HepG2 (cell line): ENCODE data around the gene SNAI1. TPM values are rescaled to one million over a fixed set of nuclear protein-coding genes. Genes with fewer than 3 reads are reported as not detected.
A peak's percentile ranks its signal among the peaks of the same experiment; 100 is the strongest.

Experiments
- CBX2 ChIP-seq, 2 experiments: fragments of 200-600 bp in 1 of 2; sonication (generic); formaldehyde crosslinking in 1 of 2; IDR thresholded peaks; 2 replicates each; pipeline versions ENCODE4 v1.7.0 to v1.8.1; 2018 to 2022; ENCODE audit warnings: low read depth in 2 of 2, low read length in 1 of 2, mild to moderate bottlenecking in 1 of 2, missing genetic modification reagents in 1 of 2
- CREBL2 ChIP-seq: sonication (generic); formaldehyde crosslinking; IDR thresholded peaks from 2 replicates; pipeline ENCODE4 v1.8.1; 2023; ENCODE audit warnings: missing genetic modification reagents, mild to moderate bottlenecking, borderline replicate concordance
- HDAC1 ChIP-seq: sonication (generic); formaldehyde crosslinking; IDR thresholded peaks from 2 replicates; pipeline ENCODE4 v1.5.1; 2020; ENCODE audit warnings: mild to moderate bottlenecking, missing genetic modification reagents
- MAZ ChIP-seq, 2 experiments: sonication (generic) in 1 of 2; formaldehyde crosslinking in 1 of 2; IDR thresholded peaks; 2 replicates each; pipeline versions ENCODE4 v1.5.0 to v1.6.1; 2012 to 2020; ENCODE audit warnings: low read depth in 2 of 2, mild to moderate bottlenecking in 2 of 2, borderline replicate concordance in 1 of 2, improper control_type of control experiment in 1 of 2, low read length in 1 of 2, missing genetic modification reagents in 1 of 2, moderate library complexity in 1 of 2
- NFIB ChIP-seq: sonication (generic); formaldehyde crosslinking; IDR thresholded peaks from 2 replicates; pipeline ENCODE4 v1.9.0; 2021; ENCODE audit warnings: missing genetic modification reagents, mild to moderate bottlenecking, borderline replicate concordance
- NFKB2 ChIP-seq: sonication (generic); formaldehyde crosslinking; IDR thresholded peaks from 2 replicates; pipeline ENCODE4 v1.4.0; 2020; ENCODE audit warnings: missing genetic modification reagents, borderline replicate concordance
- NFKBIZ ChIP-seq: IDR thresholded peaks from 2 replicates; pipeline ENCODE4 v1.6.1; 2018; ENCODE audit warnings: missing genetic modification reagents, missing compliant biosample characterization
- PTBP1 ChIP-seq: fragments of 200-400 bp; formaldehyde crosslinking; IDR thresholded peaks from 2 replicates; pipeline ENCODE4 v1.6.1; 2018; ENCODE audit warnings: low read length, low read depth; ENCODE audit not compliant: poor library complexity, severe bottlenecking
- RNF2 ChIP-seq: fragments of 450-650 bp; conservative IDR thresholded peaks from 2 replicates; pipeline ENCODE4 v1.6.1; 2016; ENCODE audit warnings: low read depth
- SMAD1 ChIP-seq: sonication (generic); formaldehyde crosslinking; IDR thresholded peaks from 2 replicates; pipeline ENCODE4 v1.4.0; 2020; ENCODE audit warnings: missing genetic modification reagents, low read depth, mild to moderate bottlenecking, borderline replicate concordance
- SOX6 ChIP-seq, 2 experiments: fragments of 450-650 bp in 1 of 2; sonication (generic) in 1 of 2; formaldehyde crosslinking in 1 of 2; IDR thresholded peaks; 2 replicates each; pipeline versions ENCODE4 v1.4.0 to v1.6.1; 2017 to 2020; ENCODE audit warnings: antibody characterized with exemption in 1 of 2, mild to moderate bottlenecking in 1 of 2, missing genetic modification reagents in 1 of 2
- SP4 ChIP-seq: sonication (generic); formaldehyde crosslinking; IDR thresholded peaks from 2 replicates; pipeline ENCODE4 v1.8.1; 2023; ENCODE audit warnings: mild to moderate bottlenecking, missing genetic modification reagents
- SPEN ChIP-seq: sonication (generic); formaldehyde crosslinking; IDR thresholded peaks from 2 replicates; pipeline ENCODE4 v1.5.1; 2020; ENCODE audit warnings: low read depth, mild to moderate bottlenecking, missing genetic modification reagents
- TCF12 ChIP-seq, 2 experiments: fragments of 450-650 bp in 1 of 2; sonication (generic) in 1 of 2; formaldehyde crosslinking in 1 of 2; IDR thresholded peaks; 2 replicates each; pipeline versions ENCODE4 v1.6.1 to v1.8.0; 2017 to 2022; ENCODE audit warnings: antibody characterized with exemption in 1 of 2, mild to moderate bottlenecking in 1 of 2, missing genetic modification reagents in 1 of 2, moderate library complexity in 1 of 2
- TGIF2 ChIP-seq: IDR thresholded peaks from 2 replicates; pipeline ENCODE4 v1.6.1; 2016; ENCODE audit warnings: control low read depth, missing compliant biosample characterization
- ZFX ChIP-seq: sonication (generic); formaldehyde crosslinking; IDR thresholded peaks from 2 replicates; pipeline ENCODE4 v1.4.0; 2020; ENCODE audit warnings: mild to moderate bottlenecking, low read depth, missing genetic modification reagents, moderate library complexity
- ZNF232 ChIP-seq: sonication (generic); formaldehyde crosslinking; IDR thresholded peaks from 2 replicates; pipeline ENCODE4 v1.4.0; 2020; ENCODE audit warnings: missing genetic modification reagents, borderline replicate concordance
- ZNF572 ChIP-seq: sonication (generic); formaldehyde crosslinking; IDR thresholded peaks from 2 replicates; pipeline ENCODE4 v1.5.1; 2020; ENCODE audit warnings: mild to moderate bottlenecking, missing genetic modification reagents
- ZNF737 ChIP-seq: sonication (generic); formaldehyde crosslinking; IDR thresholded peaks from 2 replicates; pipeline ENCODE4 v1.5.0; 2020; ENCODE audit warnings: missing genetic modification reagents, mild to moderate bottlenecking, borderline replicate concordance
- polyA plus RNA-seq, 8 experiments: library from polyadenylated mRNA; depleted of rRNA in 3 of 8; stranded (reverse) in 7 of 8; unstranded in 1 of 8; fragments of >200 nt; fragmentation: Illumina TruSeq in 4 of 8; extraction: Trizol in 4 of 8; gene quantifications; 2 replicates each; pipeline versions ENCODE4 v1.2.1 to v1.2.3, GENCODE V29; 2011 to 2016; ENCODE audit warnings: low read depth in 4 of 8, missing spikeins in 1 of 8, mixed read lengths in 1 of 8; ENCODE audit not compliant: insufficient read depth in 1 of 8
- total RNA-seq, 5 experiments: library from RNA; depleted of rRNA; stranded (reverse); fragments of >200 nt; fragmentation: Illumina TruSeq; extraction: Trizol; gene quantifications; 2 replicates each; pipeline ENCODE4 v1.2.3, GENCODE V29; 2016; ENCODE audit warnings: low read depth in 1 of 5

SNAI1 gene
- total and polyA plus RNA-seq, 2 of the 13 experiments (the other 11 are each of a cell fraction or from before 2014, with no cell fraction given) = 1.3 to 1.4 TPM

GRCh38 chr20:49981218-49982071 lies 1.3 kb upstream of the SNAI1 start (continued):
- TF ChIP-seq ZFX (CRISPR knock-in tag) (peak; percentile 43; the same call in 1 of the 2 replicates), CREBL2 (CRISPR knock-in tag) (no peak), SMAD1 (0 out of 2 replicates have a peak, but pooled peaks have one; percentile 8), ZNF232 (no peak), NFIB (CRISPR knock-in tag) (no peak), NFKB2 (CRISPR knock-in tag) (0 out of 2 replicates have a peak, but pooled peaks have one; percentile 38), PTBP1 (no peak), NFKBIZ (CRISPR knock-in tag) (0 out of 2 replicates have a peak, but pooled peaks have one; percentile 33), ZNF737 (CRISPR knock-in tag) (0 out of 2 replicates have a peak, but pooled peaks have one; percentile 51), HDAC1 (CRISPR knock-in tag) (no peak), SPEN (CRISPR knock-in tag) (no peak), ZNF572 (CRISPR knock-in tag) (no peak), CBX2 (IDR thresholded peaks at IDR 0.05; ENCODE audit: low read depth, low read length) (peak; percentile 71; the same call in 1 of the 2 replicates), CBX2 (CRISPR knock-in tag; IDR thresholded peaks at IDR 0.05; ENCODE audit: low read depth) (no peak), RNF2 (no peak), MAZ (IDR thresholded peaks at IDR 0.05; ENCODE audit: borderline replicate concordance, low read depth, low read length) (0 out of 2 replicates have a peak, but pooled peaks have one; percentile 20), MAZ (CRISPR knock-in tag; IDR thresholded peaks at IDR 0.05; ENCODE audit: low read depth) (no peak), TGIF2 (0 out of 2 replicates have a peak, but pooled peaks have one; percentile 39), SP4 (no peak), TCF12 (IDR thresholded peaks at IDR 0.05) (no peak), TCF12 (CRISPR knock-in tag; IDR thresholded peaks at IDR 0.05) (no peak), SOX6 (IDR thresholded peaks at IDR 0.05) (no peak), SOX6 (CRISPR knock-in tag; IDR thresholded peaks at IDR 0.05) (no peak)
